ENCODE measurements around the gene ZCCHC14. TPM values are rescaled to one million over a fixed set of nuclear protein-coding genes. Genes with fewer than 3 reads are reported as not detected.

Gene ZCCHC14
- total and polyA plus RNA-seq, 10 of the 15 experiments (the other 5 are each of a cell fraction or from before 2014, with no cell fraction given): 0.02 to 0.26 (median 0.05) TPM; not detected in 3

DNA sequence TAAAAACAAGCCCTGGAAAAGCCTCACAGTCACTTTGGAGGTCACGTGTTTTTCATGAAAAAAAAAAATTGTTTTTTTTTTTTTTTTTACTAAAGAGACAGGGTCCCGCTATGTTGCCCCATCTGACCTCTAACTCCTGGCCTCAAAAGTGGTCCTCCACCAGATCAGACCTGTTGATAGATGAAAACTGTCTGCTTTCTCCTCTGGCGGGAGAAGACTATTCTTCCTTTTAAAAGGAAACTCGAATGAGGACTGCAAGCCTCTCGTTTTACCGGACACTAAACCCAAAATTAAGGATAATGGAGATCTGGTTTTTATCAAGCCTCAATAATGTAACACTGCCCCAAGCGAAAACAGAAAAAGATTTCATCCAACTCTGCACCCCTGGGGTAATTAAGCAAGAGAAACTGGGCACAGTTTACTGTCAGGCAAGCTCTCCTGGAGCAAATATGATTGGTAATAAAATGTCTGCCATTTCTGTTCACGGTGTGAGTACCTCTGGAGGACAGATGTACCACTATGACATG, 25.8 kb downstream of the ZCCHC14 start (continued):
- TF ChIP-seq, protein P1, sequence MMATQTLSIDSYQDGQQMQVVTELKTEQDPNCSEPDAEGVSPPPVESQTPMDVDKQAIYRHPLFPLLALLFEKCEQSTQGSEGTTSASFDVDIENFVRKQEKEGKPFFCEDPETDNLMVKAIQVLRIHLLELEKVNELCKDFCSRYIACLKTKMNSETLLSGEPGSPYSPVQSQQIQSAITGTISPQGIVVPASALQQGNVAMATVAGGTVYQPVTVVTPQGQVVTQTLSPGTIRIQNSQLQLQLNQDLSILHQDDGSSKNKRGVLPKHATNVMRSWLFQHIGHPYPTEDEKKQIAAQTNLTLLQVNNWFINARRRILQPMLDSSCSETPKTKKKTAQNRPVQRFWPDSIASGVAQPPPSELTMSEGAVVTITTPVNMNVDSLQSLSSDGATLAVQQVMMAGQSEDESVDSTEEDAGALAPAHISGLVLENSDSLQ (IDR thresholded peaks at IDR 0.05): no peak
- TF ChIP-seq CEBPB (IDR thresholded peaks at IDR 0.05; ENCODE audit: borderline replicate concordance in 1 of 2, low read depth in 2 of 2, low read length in 2 of 2) (no peak), JUND (IDR thresholded peaks at IDR 0.05; ENCODE audit: low read depth, low read length) (no peak), TCF7 (IDR thresholded peaks at IDR 0.05; ENCODE audit: borderline replicate concordance) (no peak)
- TF ChIP-seq, protein P2, sequence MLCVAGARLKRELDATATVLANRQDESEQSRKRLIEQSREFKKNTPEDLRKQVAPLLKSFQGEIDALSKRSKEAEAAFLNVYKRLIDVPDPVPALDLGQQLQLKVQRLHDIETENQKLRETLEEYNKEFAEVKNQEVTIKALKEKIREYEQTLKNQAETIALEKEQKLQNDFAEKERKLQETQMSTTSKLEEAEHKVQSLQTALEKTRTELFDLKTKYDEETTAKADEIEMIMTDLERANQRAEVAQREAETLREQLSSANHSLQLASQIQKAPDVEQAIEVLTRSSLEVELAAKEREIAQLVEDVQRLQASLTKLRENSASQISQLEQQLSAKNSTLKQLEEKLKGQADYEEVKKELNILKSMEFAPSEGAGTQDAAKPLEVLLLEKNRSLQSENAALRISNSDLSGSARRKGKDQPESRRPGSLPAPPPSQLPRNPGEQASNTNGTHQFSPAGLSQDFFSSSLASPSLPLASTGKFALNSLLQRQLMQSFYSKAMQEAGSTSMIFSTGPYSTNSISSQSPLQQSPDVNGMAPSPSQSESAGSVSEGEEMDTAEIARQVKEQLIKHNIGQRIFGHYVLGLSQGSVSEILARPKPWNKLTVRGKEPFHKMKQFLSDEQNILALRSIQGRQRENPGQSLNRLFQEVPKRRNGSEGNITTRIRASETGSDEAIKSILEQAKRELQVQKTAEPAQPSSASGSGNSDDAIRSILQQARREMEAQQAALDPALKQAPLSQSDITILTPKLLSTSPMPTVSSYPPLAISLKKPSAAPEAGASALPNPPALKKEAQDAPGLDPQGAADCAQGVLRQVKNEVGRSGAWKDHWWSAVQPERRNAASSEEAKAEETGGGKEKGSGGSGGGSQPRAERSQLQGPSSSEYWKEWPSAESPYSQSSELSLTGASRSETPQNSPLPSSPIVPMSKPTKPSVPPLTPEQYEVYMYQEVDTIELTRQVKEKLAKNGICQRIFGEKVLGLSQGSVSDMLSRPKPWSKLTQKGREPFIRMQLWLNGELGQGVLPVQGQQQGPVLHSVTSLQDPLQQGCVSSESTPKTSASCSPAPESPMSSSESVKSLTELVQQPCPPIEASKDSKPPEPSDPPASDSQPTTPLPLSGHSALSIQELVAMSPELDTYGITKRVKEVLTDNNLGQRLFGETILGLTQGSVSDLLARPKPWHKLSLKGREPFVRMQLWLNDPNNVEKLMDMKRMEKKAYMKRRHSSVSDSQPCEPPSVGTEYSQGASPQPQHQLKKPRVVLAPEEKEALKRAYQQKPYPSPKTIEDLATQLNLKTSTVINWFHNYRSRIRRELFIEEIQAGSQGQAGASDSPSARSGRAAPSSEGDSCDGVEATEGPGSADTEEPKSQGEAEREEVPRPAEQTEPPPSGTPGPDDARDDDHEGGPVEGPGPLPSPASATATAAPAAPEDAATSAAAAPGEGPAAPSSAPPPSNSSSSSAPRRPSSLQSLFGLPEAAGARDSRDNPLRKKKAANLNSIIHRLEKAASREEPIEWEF (IDR thresholded peaks at IDR 0.05; ENCODE audit: insufficient replicate concordance, low read depth, low read length): no peak
- TF ChIP-seq, protein P3, sequence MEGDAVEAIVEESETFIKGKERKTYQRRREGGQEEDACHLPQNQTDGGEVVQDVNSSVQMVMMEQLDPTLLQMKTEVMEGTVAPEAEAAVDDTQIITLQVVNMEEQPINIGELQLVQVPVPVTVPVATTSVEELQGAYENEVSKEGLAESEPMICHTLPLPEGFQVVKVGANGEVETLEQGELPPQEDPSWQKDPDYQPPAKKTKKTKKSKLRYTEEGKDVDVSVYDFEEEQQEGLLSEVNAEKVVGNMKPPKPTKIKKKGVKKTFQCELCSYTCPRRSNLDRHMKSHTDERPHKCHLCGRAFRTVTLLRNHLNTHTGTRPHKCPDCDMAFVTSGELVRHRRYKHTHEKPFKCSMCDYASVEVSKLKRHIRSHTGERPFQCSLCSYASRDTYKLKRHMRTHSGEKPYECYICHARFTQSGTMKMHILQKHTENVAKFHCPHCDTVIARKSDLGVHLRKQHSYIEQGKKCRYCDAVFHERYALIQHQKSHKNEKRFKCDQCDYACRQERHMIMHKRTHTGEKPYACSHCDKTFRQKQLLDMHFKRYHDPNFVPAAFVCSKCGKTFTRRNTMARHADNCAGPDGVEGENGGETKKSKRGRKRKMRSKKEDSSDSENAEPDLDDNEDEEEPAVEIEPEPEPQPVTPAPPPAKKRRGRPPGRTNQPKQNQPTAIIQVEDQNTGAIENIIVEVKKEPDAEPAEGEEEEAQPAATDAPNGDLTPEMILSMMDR (IDR thresholded peaks at IDR 0.05 in 2 of 3, conservative IDR thresholded peaks at IDR 0.05 in 1 of 3; ENCODE audit: control insufficient read depth in 2 of 3, extremely low read depth in 1 of 3, insufficient read depth in 1 of 3, low read depth in 3 of 3, low read length in 3 of 3): no peak
